GM18502 (cell line): ENCODE results near the gene ZBTB7B.

Source experiments
- ATAC-seq: cut with Tn5 transposase; IDR thresholded peaks from one replicate; pipeline ENCODE4 v1.9.1; 2021; ENCODE audit warnings: mild to moderate bottlenecking; ENCODE audit not compliant: unreplicated experiment, poor library complexity

The ZBTB7B gene

DNA sequence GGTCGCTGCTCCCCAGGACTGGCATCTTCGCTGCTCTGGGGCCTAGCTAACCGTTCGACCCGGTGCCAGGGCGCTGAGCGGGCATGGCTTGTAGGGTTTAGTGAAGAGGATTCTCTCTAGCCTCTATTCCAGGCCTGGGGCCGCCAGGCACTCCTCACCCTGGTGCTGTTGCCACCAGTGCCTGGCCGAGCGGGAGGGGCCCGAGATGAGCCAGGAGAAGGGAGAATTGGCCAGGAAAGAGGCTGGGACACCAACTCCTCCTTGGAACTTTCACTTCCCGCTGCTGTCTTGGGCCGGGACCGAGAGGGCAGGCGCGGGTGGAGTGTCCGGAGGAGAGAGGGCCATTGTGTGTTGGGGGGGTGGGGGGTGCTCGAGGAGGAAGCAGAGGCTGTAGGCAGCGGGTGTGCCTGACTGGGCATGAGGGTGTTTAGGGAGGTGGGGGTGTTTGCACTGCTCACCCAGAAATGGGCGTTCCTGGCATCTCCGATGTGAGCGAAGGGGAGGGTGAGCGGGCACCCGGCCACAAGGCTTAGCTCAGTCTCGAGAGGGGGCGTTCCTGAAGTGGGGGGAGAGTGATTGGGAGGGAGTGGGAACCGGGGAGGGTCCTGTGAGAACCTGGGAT is 49.3 kb downstream of the ZBTB7B start:
- no peak for ATAC-seq

DNA sequence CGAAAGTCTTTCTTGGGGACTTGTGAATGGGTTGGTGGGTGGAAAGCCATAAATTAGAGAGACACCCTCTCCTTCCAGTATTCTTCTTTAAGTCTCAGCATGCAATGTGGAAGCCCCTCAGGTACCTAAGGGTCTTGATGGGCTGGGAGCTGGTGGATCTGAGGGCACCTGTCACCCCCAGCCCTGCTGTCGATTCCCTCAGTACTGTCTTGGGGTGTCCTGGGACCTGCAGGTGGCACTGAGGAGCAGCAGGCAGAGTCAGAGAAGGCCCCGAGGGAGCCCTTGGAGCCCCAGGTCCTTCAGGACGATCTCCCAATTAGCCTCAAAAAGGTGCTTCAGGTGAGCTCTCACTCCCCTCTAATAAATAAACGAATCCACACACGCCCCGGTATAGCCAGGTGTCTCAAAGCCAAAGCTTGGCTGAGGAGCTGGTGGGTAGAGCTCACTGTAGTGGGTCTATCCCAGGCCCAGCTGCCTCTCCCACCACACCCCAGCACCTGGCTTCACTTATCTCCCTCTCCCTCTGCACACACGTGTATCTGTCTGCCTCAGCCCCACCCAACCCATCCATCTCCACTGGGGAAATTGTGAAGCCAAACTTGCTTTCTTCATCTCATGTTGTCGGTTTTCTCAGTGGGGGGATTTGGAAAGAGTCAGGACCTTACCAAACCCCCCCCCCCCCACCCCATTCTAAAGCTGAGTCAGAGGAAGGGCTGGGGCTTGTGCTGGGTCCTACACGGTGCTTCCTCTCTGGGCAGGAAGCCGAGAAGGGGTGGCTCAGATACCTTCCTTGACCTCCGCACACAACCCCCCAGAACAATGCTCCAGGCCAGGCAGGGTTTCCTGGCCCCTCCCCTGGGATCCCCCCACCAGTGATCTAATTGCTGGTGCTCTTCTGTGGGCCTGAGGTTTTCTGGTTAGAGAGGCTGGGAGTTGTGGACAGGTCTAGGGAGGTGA is 50.1 kb downstream of the ZBTB7B start:
- no peak for ATAC-seq

DNA sequence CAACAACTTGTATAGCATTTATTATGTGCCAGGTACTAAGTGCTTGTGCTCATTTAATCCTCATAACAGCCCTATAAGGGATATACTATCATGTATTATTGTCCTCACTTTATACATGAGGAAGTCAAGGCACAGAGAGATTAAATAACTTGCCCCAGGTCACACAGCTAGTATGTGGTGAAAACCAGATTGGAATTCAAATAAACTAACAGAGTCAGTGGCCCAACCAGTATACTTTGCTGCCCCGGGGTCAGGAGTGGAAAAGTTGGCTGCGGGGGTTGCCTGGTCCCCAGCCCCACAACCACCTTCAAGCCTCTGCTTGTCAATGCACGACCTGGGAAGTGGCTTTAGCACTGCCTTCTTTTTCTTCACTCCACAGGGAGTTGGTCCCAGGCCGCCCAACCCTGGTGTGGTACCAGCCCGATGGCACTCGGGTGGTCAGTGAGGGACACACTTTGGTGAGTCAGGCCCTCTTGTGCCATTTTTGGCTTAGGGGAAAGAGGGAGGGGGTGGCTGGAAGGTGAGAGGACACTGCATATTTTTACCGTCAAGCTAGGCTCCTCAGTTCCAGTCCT is 51.0 kb downstream of the ZBTB7B start:
- no peak for ATAC-seq

DNA sequence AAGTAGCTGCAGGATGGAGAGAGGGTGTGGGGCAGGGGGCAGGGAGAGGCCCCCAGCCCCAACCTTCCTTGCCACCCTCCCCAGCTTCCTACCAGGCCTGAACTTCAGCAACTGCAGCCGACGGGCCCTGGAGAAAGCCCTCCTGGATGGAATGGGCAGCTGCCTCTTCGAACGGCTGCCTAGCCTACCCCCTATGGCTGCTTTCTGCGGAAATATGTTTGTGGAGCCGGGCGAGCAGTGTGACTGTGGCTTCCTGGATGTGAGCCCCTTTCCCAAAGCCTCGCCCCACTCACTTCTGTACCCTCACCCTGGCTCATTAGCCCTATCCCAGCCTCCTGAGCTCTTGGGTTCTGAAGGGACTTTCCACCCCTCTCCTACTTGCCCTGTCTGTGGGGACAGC is 54.5 kb downstream of the ZBTB7B start:
- ATAC-seq: no peak

DNA sequence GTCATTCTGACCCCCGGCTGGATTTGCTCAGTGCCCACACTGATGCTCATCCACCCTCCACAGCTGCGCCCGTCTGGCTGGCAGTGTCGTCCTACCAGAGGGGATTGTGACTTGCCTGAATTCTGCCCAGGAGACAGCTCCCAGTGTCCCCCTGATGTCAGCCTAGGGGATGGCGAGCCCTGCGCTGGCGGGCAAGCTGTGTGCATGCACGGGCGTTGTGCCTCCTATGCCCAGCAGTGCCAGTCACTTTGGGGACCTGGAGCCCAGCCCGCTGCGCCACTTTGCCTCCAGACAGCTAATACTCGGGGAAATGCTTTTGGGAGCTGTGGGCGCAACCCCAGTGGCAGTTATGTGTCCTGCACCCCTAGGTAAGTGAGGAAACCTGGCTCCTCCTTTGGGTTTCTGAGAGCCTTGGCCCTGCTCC is 55.2 kb downstream of the ZBTB7B start:
- no peak for ATAC-seq

DNA sequence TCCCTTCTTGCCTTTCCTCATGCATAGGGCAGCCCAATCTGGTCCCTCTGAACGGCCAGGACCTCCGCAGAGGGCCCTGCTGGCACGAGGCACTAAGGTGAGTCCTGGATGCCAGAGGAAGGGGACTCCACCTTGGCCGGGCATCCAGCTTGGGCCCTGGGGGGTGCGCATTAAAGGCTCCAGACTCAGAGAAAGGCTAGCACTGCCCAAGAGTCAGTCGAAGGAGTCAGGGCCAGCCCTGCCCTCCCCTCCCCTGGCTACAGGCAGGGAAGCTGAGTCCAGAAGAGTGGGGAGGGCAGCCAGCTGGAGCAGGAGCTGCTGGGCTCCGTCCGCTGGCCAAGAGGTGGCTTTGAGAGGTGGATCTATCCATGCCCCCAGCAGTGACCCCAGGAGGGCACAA is 58.1 kb downstream of the ZBTB7B start:
- no peak for ATAC-seq

DNA sequence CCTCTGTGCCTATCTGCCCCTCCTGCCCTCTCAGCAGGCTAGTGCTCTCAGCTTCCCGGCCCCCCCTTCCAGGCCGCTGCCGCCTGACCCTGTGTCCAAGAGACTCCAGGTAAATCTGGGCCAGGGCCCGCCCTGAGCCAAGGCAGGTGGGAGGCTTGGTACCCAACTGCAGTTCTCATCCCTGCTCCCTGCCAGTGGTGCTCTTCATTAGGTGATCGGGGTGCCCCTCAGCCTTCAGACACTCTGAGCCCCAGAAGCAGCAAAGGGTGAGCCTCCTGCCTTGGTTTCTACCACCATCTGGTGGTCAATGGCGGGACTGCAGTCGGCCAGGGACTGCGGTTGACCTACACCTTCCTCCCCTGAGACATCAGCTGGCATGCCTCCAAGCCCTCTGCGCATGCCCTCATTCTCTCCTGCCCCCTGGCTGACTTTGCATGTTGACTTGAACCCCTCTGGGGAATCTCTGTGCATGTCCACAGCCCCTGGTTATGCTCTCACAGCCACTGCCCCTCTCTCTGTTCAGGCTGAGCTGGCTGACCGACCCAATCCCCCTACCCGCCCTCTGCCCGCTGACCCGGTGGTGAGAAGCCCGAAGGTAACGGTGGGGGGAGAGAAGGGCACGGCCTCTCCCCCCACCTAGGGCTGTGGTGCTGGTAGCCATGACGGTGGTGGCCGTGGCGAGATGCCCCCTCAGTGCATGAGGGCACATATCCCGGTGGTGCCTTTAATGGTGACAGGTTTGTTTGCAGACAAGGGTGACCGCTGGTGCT is 59.0 kb downstream of the ZBTB7B start:
- ATAC-seq: peak; percentile 34

DNA sequence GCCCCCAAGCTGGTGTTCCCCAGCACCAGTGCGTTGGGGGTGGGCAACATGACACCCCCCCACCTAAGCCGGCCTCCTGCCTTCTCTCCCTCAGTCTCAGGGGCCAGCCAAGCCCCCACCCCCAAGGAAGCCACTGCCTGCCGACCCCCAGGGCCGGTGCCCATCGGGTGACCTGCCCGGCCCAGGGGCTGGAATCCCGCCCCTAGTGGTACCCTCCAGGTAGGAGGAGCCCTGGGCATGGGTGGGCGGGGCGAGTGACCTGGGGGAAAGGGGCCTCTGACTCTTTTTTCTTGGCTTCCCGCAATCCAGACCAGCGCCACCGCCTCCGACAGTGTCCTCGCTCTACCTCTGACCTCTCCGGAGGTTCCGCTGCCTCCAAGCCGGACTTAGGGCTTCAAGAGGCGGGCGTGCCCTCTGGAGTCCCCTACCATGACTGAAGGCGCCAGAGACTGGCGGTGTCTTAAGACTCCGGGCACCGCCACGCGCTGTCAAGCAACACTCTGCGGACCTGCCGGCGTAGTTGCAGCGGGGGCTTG is 59.6 kb downstream of the ZBTB7B start:
- ATAC-seq: no peak

DNA sequence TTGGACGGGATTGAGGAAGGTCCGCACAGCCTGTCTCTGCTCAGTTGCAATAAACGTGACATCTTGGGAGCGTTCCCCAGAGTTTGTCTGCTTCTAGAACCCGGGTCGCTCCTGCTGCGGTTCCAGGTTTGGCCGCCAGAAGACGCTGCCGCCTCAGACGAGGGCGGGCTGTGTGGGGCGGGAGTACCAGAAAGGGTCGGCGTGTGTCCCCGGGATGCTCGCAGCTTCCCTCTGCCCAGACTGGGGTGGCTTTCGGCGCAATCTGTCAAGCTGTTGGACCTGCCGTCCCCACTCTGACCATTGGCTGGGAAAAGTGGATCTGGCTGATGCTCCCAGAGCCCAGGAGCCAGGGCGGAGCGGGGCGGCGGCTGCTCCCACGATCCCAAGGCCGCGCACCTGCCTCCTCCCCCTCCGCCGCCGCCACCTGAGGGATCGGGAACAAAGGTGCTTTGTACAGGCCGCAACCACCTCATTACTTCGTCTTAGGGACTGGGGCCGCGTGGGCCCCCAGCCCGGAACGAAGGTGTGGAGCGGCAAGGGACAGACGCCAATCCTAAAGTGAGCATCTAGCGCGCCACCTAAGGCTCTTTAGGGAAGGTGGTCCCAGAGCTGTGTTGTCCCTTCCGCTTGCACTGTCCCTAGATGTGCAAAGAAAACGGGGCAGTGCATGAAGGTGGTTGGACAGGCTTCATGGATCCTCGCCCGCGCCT is 60.3 kb downstream of the ZBTB7B start:
- ATAC-seq: no peak

DNA sequence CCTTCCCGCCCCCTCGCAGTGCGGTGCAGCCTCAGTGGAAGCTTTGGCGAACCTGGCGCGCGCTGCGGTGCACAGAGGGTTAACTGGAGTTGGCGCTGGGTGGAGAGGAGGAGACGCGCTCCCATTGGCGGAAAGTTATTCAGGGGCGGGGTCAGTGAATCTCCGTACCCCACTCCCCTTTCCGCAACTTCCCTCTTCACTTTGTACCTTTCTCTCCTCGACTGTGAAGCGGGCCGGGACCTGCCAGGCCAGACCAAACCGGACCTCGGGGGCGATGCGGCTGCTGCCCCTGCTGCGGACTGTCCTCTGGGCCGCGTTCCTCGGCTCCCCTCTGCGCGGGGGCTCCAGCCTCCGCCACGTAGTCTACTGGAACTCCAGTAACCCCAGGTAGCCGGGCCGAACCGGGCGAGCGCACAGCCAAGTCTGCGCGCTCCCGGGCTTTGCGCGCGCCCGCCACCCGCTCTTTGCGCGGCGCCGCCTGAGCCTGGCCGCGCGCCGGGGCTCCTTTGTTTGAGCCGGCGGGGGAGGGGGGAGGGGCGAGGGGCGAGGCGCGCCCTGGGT is 61.0 kb downstream of the ZBTB7B start, which contains the start of gene EFNA4:
TSS of gene EFNA4 (plus strand) at position 191 of the 561 bp plus-strand sequence. CDS start at position 275, 84 bp downstream.
- peak; percentile 77 for ATAC-seq

DNA sequence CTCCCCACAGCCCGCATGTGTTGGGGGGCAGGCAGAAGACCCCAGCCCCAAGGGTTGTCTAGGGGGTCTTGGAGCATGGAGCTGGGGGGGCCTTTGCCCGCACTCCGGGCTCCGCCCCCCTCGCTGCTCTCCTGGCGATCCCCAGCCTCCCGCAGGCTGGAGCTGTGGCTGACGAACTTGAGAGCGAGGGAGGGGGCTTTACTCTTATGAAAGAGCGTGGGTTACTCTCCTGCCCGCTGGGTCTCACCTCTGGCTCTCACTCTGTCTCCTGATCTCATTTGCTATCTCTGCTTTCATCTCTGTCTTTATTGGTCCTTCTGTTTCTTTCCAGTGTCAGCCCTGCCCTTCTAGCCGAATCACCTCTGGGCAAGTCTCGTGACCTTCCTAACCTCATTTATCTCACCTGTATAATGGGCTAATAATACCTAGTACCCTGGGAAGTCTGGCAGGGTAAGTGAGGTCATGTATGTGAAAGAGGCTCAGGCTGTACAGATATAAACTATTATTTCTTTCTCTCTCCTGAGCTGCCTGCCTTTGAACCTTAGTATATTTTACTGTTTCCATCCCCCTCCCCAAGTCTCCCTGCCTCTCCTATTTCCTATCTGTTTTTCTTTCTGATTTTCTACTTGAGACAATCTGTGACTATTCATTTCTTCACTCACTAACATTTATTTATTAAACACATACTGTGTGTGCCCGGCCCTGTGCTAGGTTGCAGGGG is 61.7 kb downstream of the ZBTB7B start:
- ATAC-seq: peak; percentile 18

DNA sequence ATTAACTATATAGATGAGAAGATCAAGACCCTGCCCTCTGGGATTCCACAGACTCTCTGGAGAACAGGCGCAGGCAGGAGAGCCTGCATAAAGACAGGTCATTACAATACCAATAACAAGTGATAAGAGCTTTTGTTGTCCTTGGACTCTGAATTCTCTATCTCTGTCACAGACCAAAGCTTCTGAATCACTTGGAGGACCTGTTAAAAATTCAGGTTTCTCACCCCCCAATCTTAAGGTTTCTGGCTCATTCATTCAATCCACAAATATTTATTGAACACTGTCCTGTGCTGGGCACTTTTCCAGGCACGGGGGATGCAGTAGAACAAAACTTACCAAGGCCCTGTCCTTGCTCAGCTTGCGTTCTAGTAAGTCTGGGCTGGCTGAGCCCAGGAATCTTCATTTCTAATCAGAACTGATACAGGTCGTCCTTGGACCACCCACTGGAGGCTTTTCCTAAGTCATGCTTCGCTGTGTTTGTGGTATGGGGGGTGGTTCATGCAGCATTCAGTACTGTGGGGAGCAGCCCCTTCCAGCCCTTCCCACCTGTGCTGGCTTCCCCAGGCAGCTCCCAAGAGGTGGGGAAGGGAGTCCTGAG is 62.3 kb downstream of the ZBTB7B start:
- no peak for ATAC-seq

DNA sequence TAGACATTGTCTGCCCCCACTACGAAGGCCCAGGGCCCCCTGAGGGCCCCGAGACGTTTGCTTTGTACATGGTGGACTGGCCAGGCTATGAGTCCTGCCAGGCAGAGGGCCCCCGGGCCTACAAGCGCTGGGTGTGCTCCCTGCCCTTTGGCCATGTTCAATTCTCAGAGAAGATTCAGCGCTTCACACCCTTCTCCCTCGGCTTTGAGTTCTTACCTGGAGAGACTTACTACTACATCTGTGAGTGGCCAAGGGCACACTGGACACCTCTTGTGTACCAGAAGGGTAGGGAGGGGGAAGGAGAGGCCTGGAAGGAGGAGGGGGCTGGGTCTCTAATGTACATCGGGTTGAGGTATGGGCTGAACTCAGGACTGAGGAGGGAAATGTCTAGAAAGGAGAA is 64.2 kb downstream of the ZBTB7B start:
- ATAC-seq: no peak
